ENCODE results near the gene ARHGEF4.

GRCh38 chr2:130797493-130798435 is 39.0 kb upstream of the ARHGEF4 start:
- TF ChIP-seq EZH2 (IDR thresholded peaks at IDR 0.05) (no peak), POLR2AphosphoS5 (IDR thresholded peaks at IDR 0.05; ENCODE audit: borderline replicate concordance, low read depth, low read length) (no peak)

All from SK-N-MC (cell line).